Measurements from ENCODE around the gene PTPRJ.
A peak's percentile ranks its signal among the peaks of the same experiment; 100 is the strongest.

PTPRJ gene

DNA sequence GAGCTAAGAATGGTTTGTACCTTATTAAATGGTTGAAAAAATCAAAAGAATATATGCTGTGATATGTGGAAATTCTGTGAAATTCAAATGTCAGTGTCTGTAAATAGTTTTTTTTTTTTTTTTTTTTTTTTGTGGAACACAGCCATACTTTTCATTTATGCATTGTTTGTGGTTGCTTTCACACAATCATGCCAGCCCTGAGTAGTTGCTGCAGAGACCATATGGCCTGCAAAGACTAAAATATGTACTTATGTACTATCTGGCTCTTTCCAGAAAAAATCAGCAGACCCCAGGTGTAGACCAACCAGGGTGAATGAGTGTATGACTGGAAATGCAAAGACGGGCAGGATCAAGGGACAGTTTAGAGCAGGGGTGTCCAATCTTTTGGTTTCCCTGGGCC is 98.3 kb downstream of the PTPRJ start:
- DNase-seq: no peak
- intact Hi-C loops (cut with DNase I): no loop called here

DNA sequence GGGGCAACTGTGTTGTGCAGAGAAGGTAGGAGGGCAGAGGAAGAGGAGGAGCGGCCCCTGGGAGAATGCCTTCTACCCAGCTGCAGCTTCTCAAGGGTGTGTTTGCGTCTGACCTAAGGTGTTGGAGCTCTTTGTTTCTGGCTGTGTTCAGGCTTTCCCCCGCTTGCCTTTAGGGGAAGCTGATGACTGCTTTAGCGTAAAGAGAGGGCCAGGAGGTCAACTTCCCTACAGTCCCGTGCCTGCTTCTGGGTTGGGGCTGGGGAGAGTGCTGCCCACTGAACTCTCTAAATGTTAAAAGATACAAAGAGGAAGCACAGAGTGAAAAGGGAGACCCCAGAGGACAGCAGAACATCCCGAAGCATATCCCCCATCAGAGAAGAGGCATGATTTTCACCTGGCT is 99.2 kb downstream of the PTPRJ start:
- intact Hi-C loops (cut with DNase I): no loop called here
- peak in 1 of 42 donors; percentile 37 for DNase-seq

DNA sequence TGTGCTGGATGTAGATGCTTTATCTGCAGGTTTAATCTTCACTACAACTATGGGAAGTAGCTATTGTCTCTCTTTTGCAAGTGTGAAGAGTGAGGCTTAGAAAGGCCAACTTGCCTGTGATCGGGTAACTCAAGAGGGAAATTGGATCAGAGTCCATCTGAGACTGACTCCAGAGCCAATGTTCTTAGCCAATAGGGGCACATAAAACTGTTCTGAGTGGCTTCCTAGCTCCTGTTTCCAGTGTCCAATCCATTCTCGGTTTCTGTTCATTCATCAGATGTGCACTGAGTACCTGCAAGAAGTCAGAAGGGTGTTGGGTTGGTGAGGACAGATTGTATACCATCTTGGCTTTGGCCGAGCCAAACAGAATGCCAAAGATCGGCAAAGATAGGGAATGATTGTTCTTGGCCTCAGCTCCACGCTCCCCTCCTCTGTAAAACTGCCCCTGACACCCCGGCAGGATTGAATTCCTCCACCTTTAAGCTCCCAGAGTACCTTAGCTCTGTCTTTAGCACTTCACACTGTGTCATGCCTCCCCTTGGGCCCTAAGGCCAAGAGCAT is 100.0 kb downstream of the PTPRJ start:
- DNase-seq: peak in 1 of 42 donors; percentile 20
- intact Hi-C loops (cut with DNase I): loop anchor here (5.0 kb wide), 1 partner anchor 38 kb away; no protein-coding TSS in a partner anchor

DNA sequence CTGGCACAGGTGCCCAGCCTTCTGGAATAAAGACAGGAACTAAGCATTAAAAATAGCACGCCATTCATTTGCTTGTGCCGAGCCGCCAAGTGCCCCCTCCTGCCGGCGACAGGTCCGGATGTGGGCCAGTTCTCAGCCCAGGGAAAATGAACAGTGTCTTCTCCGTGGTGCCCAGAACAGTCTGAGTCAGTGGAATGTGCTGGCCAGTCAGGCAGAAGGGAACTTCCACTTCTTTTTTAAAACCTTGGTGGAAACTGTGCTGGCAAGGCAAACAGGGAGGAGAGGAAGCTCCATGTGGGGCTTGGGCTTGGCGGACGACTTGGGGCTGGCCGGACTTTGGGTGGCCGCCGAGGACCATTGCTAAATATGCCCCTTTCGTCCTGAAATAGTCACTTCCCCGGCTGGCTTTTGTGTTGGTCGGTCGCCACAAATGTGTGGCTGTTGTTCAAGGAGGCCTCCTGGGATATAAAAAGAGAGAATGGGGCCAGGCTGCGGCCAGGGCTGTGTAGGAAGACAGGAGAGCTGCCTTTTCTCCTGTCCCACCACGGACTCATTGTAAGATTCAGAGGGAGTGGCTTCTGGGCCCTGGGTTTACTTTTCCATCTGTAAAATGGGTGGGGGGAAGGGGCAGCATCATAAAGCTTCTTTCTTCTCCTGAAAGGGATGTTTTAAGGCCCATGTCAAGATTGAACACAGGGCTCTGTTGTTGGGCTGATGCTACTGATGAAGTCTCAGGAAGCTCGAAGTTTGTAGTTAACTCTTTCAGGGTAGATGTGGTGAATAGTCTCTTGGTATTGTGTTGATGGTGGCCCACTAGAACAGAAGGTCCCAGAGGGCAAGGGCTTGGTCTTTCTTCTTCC is 101.0 kb downstream of the PTPRJ start:
- DNase-seq: peak in 41 of 42 donors; percentile 37 to 88 (median 62)
- intact Hi-C loops (cut with DNase I): loop anchor here (5.0 kb wide), 1 partner anchor 39 kb away; no protein-coding TSS in a partner anchor

DNA sequence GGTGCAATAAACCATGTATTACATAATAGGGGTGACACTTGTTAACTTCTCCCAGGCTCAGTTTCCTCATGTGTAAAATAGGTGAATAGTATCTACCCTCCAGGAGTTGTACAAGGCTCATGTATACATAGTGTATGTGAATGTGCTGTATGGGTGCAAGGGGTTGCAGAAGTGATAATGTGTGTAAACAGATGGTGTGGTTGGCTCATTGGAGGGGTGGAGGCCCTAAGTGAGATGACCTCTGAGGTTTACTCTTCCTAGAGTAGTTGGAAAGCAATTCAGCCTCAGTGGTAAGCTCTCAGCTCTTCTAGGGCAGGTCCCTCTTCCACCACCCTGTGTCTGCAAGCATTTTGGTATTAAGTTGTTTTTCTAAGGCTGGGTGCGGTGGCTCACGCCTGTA is 102.4 kb downstream of the PTPRJ start:
- intact Hi-C loops (cut with DNase I): loop anchor here (5.0 kb wide), 1 partner anchor 40 kb away; no protein-coding TSS in a partner anchor
- no peak for DNase-seq

DNA sequence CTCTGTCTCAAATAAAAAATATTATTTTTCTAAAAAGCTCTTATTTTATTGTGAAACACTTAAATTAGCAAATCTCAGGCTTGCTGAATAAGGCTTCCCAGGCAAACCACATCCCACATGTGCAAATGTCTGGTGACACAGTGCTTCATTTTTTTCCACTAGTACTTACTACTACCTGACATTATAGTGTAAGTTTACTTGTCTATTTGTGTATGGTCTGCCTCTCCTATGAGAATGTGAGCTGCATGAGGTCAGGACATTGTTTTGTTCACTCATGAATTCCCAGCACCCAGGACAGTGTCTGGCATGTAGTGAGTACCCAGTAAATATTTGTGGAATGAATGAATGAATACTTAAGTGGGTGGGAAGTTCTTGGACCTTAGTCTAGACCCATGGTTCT is 103.1 kb downstream of the PTPRJ start:
- intact Hi-C loops (cut with DNase I): loop anchor here (5.0 kb wide), 1 partner anchor 41 kb away; no protein-coding TSS in a partner anchor
- no peak for DNase-seq

DNA sequence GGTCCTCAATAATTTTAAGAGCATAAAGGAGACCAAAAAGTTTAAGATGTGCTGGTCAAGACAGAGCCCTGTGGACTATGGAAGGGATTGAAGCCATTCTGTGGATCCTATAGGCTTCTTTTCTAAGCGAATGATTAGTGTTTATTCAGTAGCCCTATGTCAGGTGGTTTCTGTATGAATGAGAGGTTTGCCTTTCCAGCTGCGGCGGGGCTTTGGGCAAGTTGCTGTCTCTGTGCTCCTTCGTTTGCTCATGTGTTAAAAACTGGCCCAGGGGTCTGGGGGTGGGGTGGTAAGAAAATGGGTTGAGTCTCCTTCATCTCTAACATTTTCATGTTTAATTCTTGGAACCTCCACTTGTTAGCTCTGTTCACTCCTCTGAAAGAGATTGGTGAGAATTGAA is 105.3 kb downstream of the PTPRJ start:
- intact Hi-C loops (cut with DNase I): no loop called here

DNA sequence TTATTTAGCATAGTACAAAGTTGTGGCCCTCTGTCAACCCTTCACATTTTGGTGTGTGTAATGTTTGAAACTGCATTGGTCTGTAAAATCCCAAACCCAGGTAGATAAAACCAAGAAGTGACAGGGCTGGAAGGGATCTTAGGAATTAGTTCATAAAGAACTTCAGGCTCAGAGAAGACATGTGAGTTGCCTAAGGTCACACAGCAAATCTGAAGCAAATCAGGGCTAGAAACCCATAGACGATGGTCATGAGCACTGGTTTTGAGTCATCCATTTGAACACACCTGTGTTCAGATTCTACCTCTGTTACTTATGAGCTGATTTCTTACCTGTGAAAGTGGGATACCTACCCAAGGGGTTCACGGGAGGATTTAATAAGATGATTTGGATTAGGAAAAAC is 107.1 kb downstream of the PTPRJ start:
- intact Hi-C loops (cut with DNase I): no loop called here
- DNase-seq: no peak

More for the DNA sequence above, 105.3 kb downstream of the PTPRJ start:
- no peak for DNase-seq

DNA sequence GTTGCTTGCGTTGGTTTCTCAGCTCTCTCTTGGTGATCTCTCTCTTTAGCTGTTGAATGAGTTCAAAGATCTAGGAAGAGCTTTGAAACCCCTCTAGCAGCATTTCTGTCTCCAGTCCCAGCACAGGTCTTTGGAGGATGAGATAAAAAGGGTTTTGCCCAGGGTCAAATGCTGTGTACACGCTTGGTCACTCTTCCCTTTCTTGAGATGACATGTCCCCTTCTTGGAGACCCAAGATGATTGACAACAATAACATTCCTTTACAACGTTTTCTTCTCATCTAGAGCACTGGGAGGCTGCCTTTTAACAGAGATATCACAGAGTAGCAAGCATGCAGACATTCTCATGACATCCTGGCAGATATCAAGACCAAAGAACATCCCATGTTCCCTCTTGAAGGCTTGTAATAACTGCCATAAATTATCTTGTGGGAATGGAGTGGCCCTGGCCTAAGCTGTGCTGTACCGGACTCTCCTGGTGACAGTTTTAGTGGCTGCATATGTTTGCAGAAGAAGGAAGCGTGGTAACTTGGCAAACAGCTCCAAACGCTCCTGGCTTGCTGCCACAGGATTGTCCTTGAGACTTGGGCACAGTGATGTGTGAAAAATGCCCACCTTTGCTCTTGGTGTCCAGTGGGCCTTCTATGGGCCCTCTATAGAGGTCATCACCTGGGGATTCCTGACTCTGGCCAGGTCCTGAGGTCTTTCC is 107.8 kb downstream of the PTPRJ start:
- intact Hi-C loops (cut with DNase I): no loop called here
- no peak for DNase-seq

DNA sequence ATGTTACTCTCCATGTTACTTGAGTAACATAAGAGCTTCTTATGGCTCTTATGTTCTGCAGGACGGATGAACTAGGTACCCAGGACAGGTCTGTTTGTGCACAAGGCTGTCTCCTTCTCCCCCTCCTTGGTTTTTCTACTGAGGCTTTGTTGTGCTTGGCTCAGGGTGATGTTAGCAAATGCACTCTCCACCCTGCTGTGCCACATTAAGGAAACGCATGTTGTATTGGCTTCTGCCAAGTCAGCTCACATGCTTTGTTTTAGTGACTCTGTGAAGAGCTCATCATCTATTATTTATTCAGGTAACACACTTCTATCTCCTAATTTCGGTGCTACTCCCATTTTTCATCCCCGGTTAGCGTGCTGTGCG is 108.3 kb downstream of the PTPRJ start:
- intact Hi-C loops (cut with DNase I): no loop called here
- DNase-seq: peak in 4 of 42 donors; percentile 4 to 31 (median 12)

DNA sequence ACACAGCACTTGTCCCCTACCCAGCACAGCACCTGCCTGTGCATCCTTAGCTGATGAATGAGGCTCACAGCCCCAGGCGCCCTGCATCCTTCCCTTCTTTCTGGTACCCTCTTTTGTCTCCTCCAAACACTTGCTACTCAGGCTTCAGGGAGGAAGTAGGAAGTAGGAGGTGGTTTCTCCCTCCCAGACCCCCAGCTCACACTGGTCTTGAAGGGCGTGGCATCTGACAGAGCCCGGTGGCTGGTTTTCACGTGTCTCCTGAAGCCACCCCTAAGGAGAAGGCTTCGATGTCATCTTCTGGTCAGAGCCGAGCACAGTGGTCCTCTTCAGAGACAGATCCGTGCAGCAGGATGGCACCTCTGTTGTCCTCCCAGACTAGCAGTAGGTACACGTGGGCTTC is 109.8 kb downstream of the PTPRJ start:
- peak in 6 of 42 donors; percentile 6 to 42 (median 30) for DNase-seq
- intact Hi-C loops (cut with DNase I): no loop called here

DNA sequence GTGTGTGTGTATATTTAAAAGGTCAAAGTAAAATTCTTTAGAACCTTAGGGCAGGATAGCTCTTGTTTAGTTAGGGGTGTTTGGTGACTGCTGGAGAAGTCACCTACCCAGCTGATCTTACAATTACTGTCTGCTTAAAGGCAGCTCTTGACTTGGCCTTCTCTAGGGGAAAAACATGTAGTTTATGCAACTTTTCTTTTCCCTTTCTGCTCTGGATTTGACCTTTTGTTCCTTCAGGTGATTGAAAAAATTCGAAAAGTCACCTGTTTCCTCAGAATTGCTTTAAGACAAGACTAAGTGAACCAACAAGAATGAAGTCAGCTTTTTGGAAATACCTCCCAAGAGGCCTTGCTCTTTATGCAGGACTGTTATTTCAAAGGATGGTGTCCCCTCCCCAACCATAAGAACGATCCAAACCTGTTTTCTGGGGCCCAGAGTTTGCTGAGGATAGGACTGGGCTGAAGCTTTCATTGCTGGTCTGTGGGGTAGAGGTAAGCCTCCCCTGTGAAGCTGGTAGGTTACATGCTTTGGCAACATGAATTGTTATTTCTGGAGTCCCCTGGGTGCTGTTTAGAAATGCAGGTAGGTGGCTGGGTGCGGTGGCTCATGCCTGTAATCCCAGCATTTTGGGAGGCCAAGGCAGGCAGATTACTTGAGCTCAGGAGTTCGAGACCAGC is 111.2 kb downstream of the PTPRJ start:
- intact Hi-C loops (cut with DNase I): no loop called here
- DNase-seq: peak in 4 of 42 donors; percentile 4 to 39 (median 16)

DNA sequence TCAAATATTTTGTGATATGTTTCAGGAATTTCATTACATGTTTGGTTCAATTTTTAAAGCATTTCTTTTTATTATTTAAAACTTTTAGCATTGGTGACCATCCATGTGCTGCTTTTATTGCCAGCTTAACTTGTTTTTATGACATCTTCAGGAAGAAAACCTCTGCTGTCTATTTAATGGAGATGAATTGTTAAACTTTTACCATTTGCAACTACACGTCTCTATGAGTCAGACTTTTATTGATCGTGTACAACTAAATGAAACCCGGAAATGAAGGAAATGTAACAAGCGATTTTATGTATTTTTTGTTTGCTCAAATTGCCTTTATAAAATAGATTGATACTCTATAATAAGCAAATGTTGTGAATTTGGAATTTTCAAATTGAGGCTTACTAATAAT is 113.0 kb downstream of the PTPRJ start:
- intact Hi-C loops (cut with DNase I): no loop called here

DNA sequence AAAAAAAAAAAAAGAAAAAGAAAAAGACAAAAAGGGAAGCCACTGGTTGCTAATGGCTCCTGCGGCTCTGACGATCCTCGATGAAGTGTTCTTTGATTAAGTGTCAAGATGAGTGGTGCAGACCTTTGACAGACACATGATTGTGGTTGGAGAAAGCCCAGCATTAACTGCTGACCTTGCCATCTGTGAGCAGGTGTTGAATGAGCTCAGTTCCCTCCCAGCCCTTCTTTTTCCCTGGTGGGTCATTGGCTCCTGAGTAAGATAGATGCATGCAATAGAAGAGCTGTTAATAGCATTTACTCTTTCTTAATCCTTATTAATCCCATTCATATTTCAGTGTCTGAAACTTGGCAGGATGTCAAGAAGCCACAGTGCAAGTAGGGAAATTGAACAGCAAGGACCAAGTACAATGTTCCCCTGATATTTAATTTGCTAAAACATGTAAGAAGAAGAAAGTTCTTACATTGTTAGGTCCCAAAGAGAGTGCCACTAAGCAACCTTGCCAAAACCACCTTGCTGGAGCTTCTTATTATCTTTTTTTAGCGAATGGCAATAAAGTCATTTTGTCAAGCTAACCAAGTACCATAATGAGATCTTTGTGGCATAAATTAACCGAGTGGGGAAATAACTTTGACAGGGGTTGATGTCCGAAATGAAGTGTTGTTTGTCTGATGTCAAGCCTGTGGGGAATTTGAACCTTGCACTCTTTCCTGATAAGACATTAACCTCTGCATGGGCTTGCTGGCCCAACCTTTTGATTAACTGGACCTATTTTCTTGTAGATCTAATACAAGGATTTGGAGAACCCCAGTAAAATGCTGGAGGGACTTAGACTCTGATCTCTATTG is 113.7 kb downstream of the PTPRJ start:
- intact Hi-C loops (cut with DNase I): no loop called here
- peak in 3 of 42 donors; percentile 8 to 51 (median 38) for DNase-seq

More for the DNA sequence above, 113.0 kb downstream of the PTPRJ start:
- no peak for DNase-seq

DNA sequence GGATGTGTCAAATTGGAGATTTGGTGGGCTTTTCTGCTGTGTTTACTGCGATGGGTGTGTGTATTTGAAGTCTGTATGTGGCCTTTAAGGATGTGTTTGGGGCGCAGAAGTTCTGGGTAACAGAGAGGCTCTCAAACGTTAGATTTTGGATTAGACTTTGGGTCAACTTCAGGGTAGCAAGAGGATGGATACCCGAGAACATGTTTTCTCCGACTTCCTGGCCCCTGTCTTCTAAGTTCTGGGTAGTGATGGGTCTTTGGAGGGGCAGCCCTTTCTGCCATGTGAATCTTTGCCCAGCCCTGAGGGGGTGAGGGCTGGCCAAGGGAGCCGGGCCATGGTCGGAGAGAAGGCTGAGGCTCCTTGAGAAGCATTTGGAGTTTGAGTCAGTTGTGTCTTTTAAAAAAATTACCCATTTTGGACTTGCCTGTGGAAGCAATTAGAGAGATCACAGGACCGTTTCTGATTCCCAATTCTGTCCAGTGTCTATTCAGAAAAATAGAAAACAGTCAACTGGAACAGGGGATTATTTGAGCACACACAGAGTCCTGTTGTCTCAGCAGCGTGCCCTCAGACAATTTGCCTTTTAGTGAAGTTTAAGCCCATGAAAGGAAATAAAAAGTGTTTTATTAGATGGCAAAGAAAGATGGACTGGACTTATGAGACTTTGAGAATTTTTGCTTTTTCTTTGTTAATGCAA is 114.4 kb downstream of the PTPRJ start:
- intact Hi-C loops (cut with DNase I): no loop called here
- DNase-seq: peak in 15 of 42 donors; percentile 43 to 76 (median 53)

DNA sequence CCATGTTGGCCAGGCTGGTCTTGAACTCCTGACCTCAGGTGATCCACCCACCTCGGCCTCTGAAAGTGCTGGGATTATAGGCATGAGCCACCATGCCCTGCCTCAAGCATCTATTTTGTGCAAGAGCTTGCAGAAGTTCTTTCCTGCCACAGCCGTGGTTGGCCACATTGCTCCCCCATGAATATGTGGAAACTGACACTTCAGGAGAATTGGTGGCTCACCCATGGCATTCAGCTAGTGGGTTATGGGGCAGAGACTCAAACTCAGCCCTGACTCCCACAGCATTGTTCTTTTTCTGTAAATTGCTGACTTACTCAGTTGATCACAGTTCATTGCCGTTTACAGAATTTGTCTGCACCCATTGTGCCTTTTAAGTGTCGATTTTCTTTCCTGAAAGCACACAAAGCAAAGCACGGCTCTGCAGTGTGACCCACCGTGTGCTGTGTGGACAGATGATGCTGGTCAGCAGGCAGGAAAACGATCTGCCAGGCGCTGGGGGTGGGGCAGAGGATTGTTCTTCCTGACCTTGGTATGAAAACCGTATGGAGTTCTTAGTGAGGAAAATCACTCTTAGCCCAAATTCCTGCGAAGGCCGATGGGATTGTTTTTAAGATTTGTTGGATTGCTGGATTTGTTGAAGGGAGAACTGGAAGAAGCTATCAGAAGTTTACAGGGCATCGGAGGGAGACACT is 115.6 kb downstream of the PTPRJ start:
- DNase-seq: peak in 2 of 42 donors; percentile 45 to 76
- intact Hi-C loops (cut with DNase I): no loop called here
